NT2/D1 (cell line): Measurements from ENCODE around the gene TMEM244.

ENCODE experiments used
- SUZ12 ChIP-seq: IDR thresholded peaks from 2 replicates; pipeline ENCODE4 v1.6.1; 2011; ENCODE audit not compliant: insufficient read length, insufficient read depth; ENCODE audit errors: extremely low read depth
- YY1 ChIP-seq: IDR thresholded peaks from 2 replicates; pipeline ENCODE4 v1.6.1; 2011; ENCODE audit not compliant: insufficient read length, insufficient read depth
- ZNF274 ChIP-seq: IDR thresholded peaks from 2 replicates; pipeline ENCODE4 v1.6.1; 2011; ENCODE audit warnings: mild to moderate bottlenecking, low read depth, low read length

DNA sequence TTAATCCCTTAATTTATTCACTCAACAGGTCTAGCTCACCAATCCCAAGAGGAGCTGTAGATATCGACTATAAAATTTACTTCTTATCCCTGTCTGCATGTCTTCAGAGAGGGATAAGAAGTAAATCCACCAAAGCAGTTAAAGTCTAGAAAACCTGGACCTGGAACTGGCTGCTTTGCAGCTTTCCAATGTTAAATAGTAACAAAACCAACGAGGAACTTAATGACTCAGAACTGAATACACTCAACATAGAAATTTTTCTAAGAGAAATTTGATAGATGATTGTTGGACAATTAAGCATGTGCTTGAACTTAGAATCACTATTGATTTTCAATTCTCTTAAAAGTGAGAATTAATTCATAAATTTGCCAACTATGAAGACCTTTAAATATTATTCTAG, 11.5 kb upstream of the TMEM244 start:
- TF ChIP-seq SUZ12 = no peak
- TF ChIP-seq ZNF274 = no peak
- no peak for TF ChIP-seq YY1
